Fibroblast of villous mesenchyme (primary cell): ENCODE data around the gene CTNND2. TPM values are rescaled to one million over a fixed set of nuclear protein-coding genes. Genes with fewer than 3 reads are reported as not detected.
"Not testable (repeated sequence)": the region's sequence is repeated elsewhere in the genome, so short reads cannot be mapped to it uniquely, and the experiment has no call there.

Source experiments
- DNase-seq: peaks from one replicate; pipeline ENCODE4 v3.0.0-alpha.2; 2010; ENCODE audit warnings: low read depth
- H3K4me3 ChIP-seq: 2 replicates; pipeline ENCODE4 v1.5.1; 2011; ENCODE audit warnings: low read depth, mild to moderate bottlenecking, low read length
- CTCF ChIP-seq: IDR thresholded peaks from 2 replicates; pipeline ENCODE4 v1.5.1; 2012; ENCODE audit warnings: low read depth, mild to moderate bottlenecking, low read length; ENCODE audit not compliant: insufficient read depth
- total RNA-seq: library from RNA; depleted of rRNA; stranded (reverse); fragments of >200 nt; gene quantifications from 2 replicates; pipeline ENCODE4 v1.2.3, GENCODE V29; 2012

Gene CTNND2
- total RNA-seq, 1 donor, result not detected

GRCh38 chr5:11420969-11421368 lies 483.3 kb downstream of the CTNND2 start:
- H3K4me3 ChIP-seq, result no peak overlapping the region
- DNase-seq, result no peak
- TF ChIP-seq CTCF, result no peak

- TF ChIP-seq CTCF, result no peak
- no peak overlapping the region for H3K4me3 ChIP-seq
- no peak for DNase-seq
Measured at GRCh38 chr5:11415751-11416150, 488.5 kb downstream of the CTNND2 start.

- not testable (repeated sequence) for H3K4me3 ChIP-seq, DNase-seq
Measured at GRCh38 chr5:11414732-11415131, 489.5 kb downstream of the CTNND2 start.

GRCh38 chr5:11411621-11412020 lies 492.6 kb downstream of the CTNND2 start:
- DNase-seq, result no peak
- TF ChIP-seq CTCF, result no peak

GRCh38 chr5:11407556-11408145 lies 496.6 kb downstream of the CTNND2 start:
- TF ChIP-seq CTCF, result no peak
- H3K4me3 ChIP-seq, result no peak overlapping the region
- DNase-seq, result no peak

More at GRCh38 chr5:11411621-11412020, 492.6 kb downstream of the CTNND2 start:
- no peak overlapping the region for H3K4me3 ChIP-seq

GRCh38 chr5:11400316-11400715 lies 503.9 kb downstream of the CTNND2 start:
- DNase-seq, result no peak
- no peak overlapping the region for H3K4me3 ChIP-seq
- TF ChIP-seq CTCF, result no peak

- DNase-seq, result no peak
- no peak overlapping the region for H3K4me3 ChIP-seq
- no peak for TF ChIP-seq CTCF
Measured at GRCh38 chr5:11398728-11399127, 505.5 kb downstream of the CTNND2 start.
